H1 (cell line): ENCODE measurements around the gene TUBB4B. TPM values are rescaled to one million over a fixed set of nuclear protein-coding genes. Genes with fewer than 3 reads are reported as not detected.

ENCODE experiments used
- BACH1 ChIP-seq: IDR thresholded peaks from 2 replicates; pipeline ENCODE4 v1.6.1; 2012; ENCODE audit warnings: low read length, improper control_type of control experiment
- CHD7 ChIP-seq: fragments of 300-600 bp; sonication (generic); IDR thresholded peaks from 2 replicates; pipeline ENCODE4 v1.7.1; 2012; ENCODE audit warnings: low read length, moderate library complexity, mild to moderate bottlenecking, inconsistent platforms; ENCODE audit not compliant: insufficient replicate concordance
- EP300 ChIP-seq, 2 experiments: IDR thresholded peaks; 1 replicate in 1 of 2; 2 replicates in 1 of 2; pipeline ENCODE4 v1.6.1; 2011 to 2012; ENCODE audit warnings: low read depth in 2 of 2, low read length in 2 of 2, mild to moderate bottlenecking in 2 of 2, borderline replicate concordance in 1 of 2, inconsistent platforms in 1 of 2, moderate library complexity in 1 of 2
- FOSL1 ChIP-seq: IDR thresholded peaks from 2 replicates; pipeline ENCODE4 v1.6.1; 2011; ENCODE audit warnings: mild to moderate bottlenecking, low read depth, low read length, moderate library complexity; ENCODE audit not compliant: insufficient read depth
- GABPA ChIP-seq: IDR thresholded peaks from 2 replicates; pipeline ENCODE4 v1.6.1; 2011; ENCODE audit warnings: mild to moderate bottlenecking, low read length, moderate library complexity, borderline replicate concordance; ENCODE audit not compliant: insufficient read depth
- MAX ChIP-seq: IDR thresholded peaks from 2 replicates; pipeline ENCODE4 v1.6.1; 2012; ENCODE audit warnings: inconsistent platforms
- PHF8 ChIP-seq: fragments of 200-600 bp; sonication (generic); conservative IDR thresholded peaks from 2 replicates; pipeline ENCODE4 v1.7.1; 2012; ENCODE audit warnings: low read depth, mild to moderate bottlenecking, inconsistent platforms, low read length, moderate library complexity
- POU5F1 ChIP-seq: IDR thresholded peaks from 2 replicates; pipeline ENCODE4 v1.6.1; 2011; ENCODE audit warnings: low read depth, mild to moderate bottlenecking, low read length, moderate library complexity
- TBP ChIP-seq: IDR thresholded peaks from 2 replicates; pipeline ENCODE4 v1.6.1; 2011; ENCODE audit warnings: low read depth, low read length, improper control_type of control experiment
- polyA plus RNA-seq, 7 experiments: library from polyadenylated mRNA; depleted of rRNA in 3 of 7; stranded (reverse) in 5 of 7; unstranded in 2 of 7; fragments of >200 nt in 5 of 7; fragments of 200-250 nt in 2 of 7; gene quantifications; 1 replicate in 5 of 7; 2 replicates in 1 of 7; 4 replicates in 1 of 7; pipeline versions ENCODE4 v1.2.1 to v1.2.3, GENCODE V29; 2011 to 2013; ENCODE audit warnings: missing spikeins in 2 of 7, mixed read lengths in 2 of 7
- total RNA-seq: library from RNA; stranded (reverse); fragmentation: NEBNext Ultra II Directional; extraction: Animal tissue kit (Norgen Biotek cat#: 25700); gene quantifications from 2 replicates; pipeline ENCODE4 v1.2.1, GENCODE V29; 2021

The TUBB4B gene
- total and polyA plus RNA-seq, 2 of the 8 experiments (the other 6 are each of a cell fraction or from before 2014, with no cell fraction given): 280 to 307 TPM

- TF ChIP-seq POU5F1: no peak
- no peak for TF ChIP-seq FOSL1
- TF ChIP-seq TBP: peak; percentile 90
- TF ChIP-seq PHF8: peak; percentile 93
- TF ChIP-seq CHD7: no peak
- TF ChIP-seq MAX: peak; percentile 73
- no peak for TF ChIP-seq EP300 (IDR thresholded peaks at IDR 0.05; ENCODE audit: borderline replicate concordance in 1 of 2, low read depth in 2 of 2, low read length in 2 of 2)
- TF ChIP-seq BACH1: no peak
- peak; percentile 96 for TF ChIP-seq GABPA
Observed at GRCh38 chr9:137205126-137206069, 35.7 kb upstream of the TUBB4B start, which contains the start of the genes NDOR1 and TMEM203 (continued).
